H1 (cell line): ENCODE measurements around the gene SYNGR4.

Experiments used
- SRF ChIP-seq: IDR thresholded peaks from 2 replicates; pipeline ENCODE4 v1.6.1; 2011; ENCODE audit warnings: mild to moderate bottlenecking, low read depth, low read length, moderate library complexity
- TCF12 ChIP-seq: IDR thresholded peaks from 2 replicates; pipeline ENCODE4 v1.6.1; 2011; ENCODE audit warnings: low read depth, mild to moderate bottlenecking, low read length

DNA sequence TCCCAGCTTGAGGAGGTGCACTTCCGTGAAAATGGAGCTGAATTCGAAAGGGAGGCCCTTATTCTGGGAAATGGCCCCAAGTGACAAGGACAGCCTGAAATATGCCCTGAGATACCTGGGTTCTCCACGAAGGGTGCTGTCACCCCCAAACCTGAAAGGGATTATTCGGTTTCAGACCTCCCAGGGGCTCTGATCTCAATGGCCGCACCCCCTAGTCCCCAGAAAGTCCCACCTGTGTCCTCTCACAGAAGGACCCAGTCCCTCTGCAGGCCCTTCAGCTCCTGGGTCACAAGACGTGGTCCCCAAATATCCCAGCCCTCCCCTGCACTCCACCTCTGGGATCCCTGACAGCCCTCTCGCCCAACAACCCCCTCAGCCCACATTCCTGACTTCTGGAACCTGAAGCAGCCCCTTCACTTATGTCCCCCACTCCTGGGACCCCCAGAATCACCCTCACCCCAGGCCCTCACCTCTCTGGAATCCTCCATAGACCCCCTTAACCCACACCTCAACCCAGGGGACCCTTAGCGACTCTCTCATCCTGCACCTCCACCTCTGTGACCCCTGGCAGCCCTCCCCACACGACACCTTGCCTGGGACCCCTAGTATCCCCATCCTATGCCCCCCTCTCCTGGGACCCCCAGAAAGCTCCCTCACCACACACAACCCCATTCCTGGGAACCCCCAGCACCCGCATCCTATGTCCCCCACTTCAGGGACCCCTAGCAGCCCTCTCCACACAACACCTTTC is 606 bp downstream of the SYNGR4 start:
- TF ChIP-seq TCF12, result no peak
- TF ChIP-seq SRF, result no peak
